OCI-LY1 (cell line): ENCODE measurements around the gene BACH2.

ENCODE experiments used
- H2AFZ ChIP-seq: fragments of 200-600 bp; sonication (generic), shearing (Covaris generic); 2 replicates; pipeline ENCODE4 v1.6.0; 2014; ENCODE audit warnings: antibody characterized with exemption, mild to moderate bottlenecking, low read length
- H3F3A ChIP-seq: fragments of 200-600 bp; sonication (generic), shearing (Covaris generic); 2 replicates; pipeline ENCODE4 v1.6.0; 2014; ENCODE audit warnings: mild to moderate bottlenecking, antibody characterized with exemption, low read length, moderate library complexity; ENCODE audit not compliant: insufficient read depth
- H3K27ac ChIP-seq: fragments of 200-600 bp; sonication (generic); 2 replicates; pipeline ENCODE4 v1.5.1; 2014; ENCODE audit warnings: low read length, mixed run types, mild to moderate bottlenecking, low read depth; ENCODE audit not compliant: poor library complexity, severe bottlenecking
- H3K27me3 ChIP-seq: fragments of 200-600 bp; sonication (generic); 2 replicates; pipeline ENCODE4 v1.6.0; 2014; ENCODE audit warnings: antibody characterized with exemption, mild to moderate bottlenecking, low read length, moderate library complexity; ENCODE audit not compliant: insufficient read depth
- H3K36me3 ChIP-seq: fragments of 200-600 bp; sonication (generic); 2 replicates; pipeline ENCODE4 v1.6.1; 2014; ENCODE audit warnings: mild to moderate bottlenecking, antibody characterized with exemption, low read length, moderate library complexity, mixed read lengths; ENCODE audit not compliant: insufficient read depth
- H3K4me1 ChIP-seq: fragments of 200-600 bp; sonication (generic); 2 replicates; pipeline ENCODE4 v1.5.1; 2014; ENCODE audit warnings: mild to moderate bottlenecking, low read length, moderate library complexity; ENCODE audit not compliant: insufficient read depth, severe bottlenecking
- H3K4me2 ChIP-seq: fragments of 200-600 bp; sonication (generic), shearing (Covaris generic); 2 replicates; pipeline ENCODE4 v1.6.1; 2014; ENCODE audit warnings: low read length
- H3K4me3 ChIP-seq: fragments of 200-600 bp; sonication (generic); 2 replicates; pipeline ENCODE4 v1.5.1; 2014; ENCODE audit warnings: low read length, low read depth, mild to moderate bottlenecking, mixed read lengths; ENCODE audit not compliant: poor library complexity, severe bottlenecking
- H3K79me2 ChIP-seq: fragments of 200-600 bp; shearing (Covaris generic); 2 replicates; pipeline ENCODE4 v1.6.1; 2016; ENCODE audit warnings: mixed run types, low read length, mixed read lengths; ENCODE audit not compliant: insufficient read depth
- H3K9ac ChIP-seq: fragments of 200-600 bp; sonication (generic), shearing (Covaris generic); 2 replicates; pipeline ENCODE4 v1.6.1; 2014; ENCODE audit warnings: mild to moderate bottlenecking, low read length, mixed read lengths
- H3K9me2 ChIP-seq: fragments of 200-600 bp; sonication (generic), shearing (Covaris generic); 2 replicates; pipeline ENCODE4 v1.6.1; 2014; ENCODE audit warnings: low read depth, mild to moderate bottlenecking, low read length, mixed read lengths
- H3K9me3 ChIP-seq: fragments of 200-600 bp; shearing (Covaris generic); 2 replicates; pipeline ENCODE4 v1.6.1; 2014; ENCODE audit warnings: low read length, mixed read lengths
- H4K20me1 ChIP-seq: fragments of 200-600 bp; sonication (generic), shearing (Covaris generic); 2 replicates; pipeline ENCODE4 v1.6.0; 2016; ENCODE audit warnings: mild to moderate bottlenecking, low read length; ENCODE audit not compliant: insufficient read depth
- EZH2 ChIP-seq: fragments of 200-600 bp; sonication (generic), shearing (Covaris generic); IDR thresholded peaks from 2 replicates; pipeline ENCODE4 v1.8.0; 2017; ENCODE audit warnings: borderline replicate concordance, mixed run types, mild to moderate bottlenecking, antibody characterized with exemption, low read length, moderate library complexity, mixed read lengths
- TF ChIP-seq, protein P1 (sequence below): fragments of 200-600 bp; sonication (generic), shearing (Covaris generic); IDR thresholded peaks from 2 replicates; pipeline ENCODE4 v1.5.1; 2017; ENCODE audit warnings: mild to moderate bottlenecking, antibody characterized with exemption, low read length, moderate library complexity, mixed read lengths

Gene BACH2

DNA sequence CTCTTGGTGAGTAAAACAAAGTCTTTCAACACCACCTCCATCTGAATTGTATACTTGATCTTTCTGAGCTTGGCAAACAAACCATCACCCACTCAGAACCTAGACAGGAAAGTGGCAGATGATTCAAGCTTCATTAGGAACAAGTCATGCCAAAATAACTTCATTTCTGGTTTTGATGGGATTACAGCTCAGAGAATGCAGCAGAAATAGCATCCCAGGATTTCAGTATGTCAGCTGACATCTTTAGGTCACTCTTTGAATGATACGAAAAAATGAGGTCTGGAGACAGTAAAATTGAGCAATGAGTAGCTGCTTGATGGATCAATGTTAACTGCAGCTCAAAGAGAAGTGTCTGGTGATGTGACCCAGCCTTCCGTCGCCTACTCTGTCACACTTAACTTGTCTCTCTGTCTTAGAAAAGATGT, 310.0 kb downstream of the BACH2 start:
- no peaks in the 10 kb centered on the region for H3F3A ChIP-seq
- H3K79me2 ChIP-seq = no peaks in the 10 kb centered on the region; the same call in 1 of the 2 replicates
- H3K9ac ChIP-seq = no peak overlapping the region
- TF ChIP-seq EZH2 = no peak
- no peaks in the 10 kb centered on the region for H4K20me1 ChIP-seq
- H3K4me2 ChIP-seq = no peak overlapping the region
- H3K9me2 ChIP-seq = no peaks in the 10 kb centered on the region
- no peak overlapping the region for H2AFZ ChIP-seq
- H3K27ac ChIP-seq = no peak overlapping the region
- no peaks in the 10 kb centered on the region for H3K27me3 ChIP-seq
- H3K4me1 ChIP-seq = no peaks in the 10 kb centered on the region
- peaks cover 90% of the 10 kb centered on the region for H3K36me3 ChIP-seq
- no peak overlapping the region for H3K4me3 ChIP-seq
- no peaks in the 10 kb centered on the region for H3K9me3 ChIP-seq

DNA sequence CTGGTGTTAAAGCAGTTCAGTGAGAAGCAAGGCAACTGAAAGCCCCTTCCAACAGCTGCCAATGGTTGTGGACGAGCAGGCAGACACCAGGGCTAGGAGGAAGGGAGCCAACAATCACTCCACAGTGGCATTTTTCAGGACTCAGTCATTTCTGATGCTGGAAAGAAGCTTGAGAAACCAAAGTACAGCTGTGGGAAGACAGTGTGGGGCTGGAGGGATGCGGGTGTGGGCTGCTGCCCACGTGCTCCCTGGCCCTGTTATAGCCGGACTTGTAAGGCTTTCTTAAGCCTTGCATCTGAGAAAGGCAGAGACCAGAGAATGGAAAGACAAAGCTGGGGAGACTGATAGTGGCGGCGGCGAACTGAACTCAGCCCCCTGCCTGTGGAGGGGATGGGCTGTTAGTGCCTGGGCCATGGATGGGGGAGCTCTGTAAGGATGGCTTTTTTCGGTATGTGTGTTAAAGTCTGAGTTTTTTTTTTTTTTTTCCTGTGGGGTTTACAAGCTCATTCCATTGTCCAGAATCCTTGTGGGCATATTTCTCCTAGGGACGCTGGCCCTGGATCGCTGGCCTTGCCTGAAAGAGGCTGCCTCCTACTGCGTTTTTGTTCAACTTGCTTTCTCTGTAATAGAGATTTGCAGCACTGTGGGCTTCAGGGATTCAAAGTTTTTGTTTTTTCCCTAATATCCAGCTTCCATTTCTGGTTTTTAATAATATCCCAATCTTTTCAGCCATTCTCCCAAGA, 310.7 kb downstream of the BACH2 start:
- Histone ChIP-seq H3K9ac (no peak overlapping the region), H3K4me2 (no peak overlapping the region), H3F3A (no peaks in the 10 kb centered on the region), H3K27me3 (no peaks in the 10 kb centered on the region), H3K27ac (no peak overlapping the region), H3K9me2 (no peaks in the 10 kb centered on the region), H3K36me3 (peaks cover 91% of the 10 kb centered on the region), H4K20me1 (no peaks in the 10 kb centered on the region), H3K79me2 (no peaks in the 10 kb centered on the region; the same call in 1 of the 2 replicates), H3K4me3 (no peak overlapping the region), H2AFZ (no peak overlapping the region), H3K9me3 (no peaks in the 10 kb centered on the region), H3K4me1 (no peaks in the 10 kb centered on the region)
- no peak for TF ChIP-seq EZH2

DNA sequence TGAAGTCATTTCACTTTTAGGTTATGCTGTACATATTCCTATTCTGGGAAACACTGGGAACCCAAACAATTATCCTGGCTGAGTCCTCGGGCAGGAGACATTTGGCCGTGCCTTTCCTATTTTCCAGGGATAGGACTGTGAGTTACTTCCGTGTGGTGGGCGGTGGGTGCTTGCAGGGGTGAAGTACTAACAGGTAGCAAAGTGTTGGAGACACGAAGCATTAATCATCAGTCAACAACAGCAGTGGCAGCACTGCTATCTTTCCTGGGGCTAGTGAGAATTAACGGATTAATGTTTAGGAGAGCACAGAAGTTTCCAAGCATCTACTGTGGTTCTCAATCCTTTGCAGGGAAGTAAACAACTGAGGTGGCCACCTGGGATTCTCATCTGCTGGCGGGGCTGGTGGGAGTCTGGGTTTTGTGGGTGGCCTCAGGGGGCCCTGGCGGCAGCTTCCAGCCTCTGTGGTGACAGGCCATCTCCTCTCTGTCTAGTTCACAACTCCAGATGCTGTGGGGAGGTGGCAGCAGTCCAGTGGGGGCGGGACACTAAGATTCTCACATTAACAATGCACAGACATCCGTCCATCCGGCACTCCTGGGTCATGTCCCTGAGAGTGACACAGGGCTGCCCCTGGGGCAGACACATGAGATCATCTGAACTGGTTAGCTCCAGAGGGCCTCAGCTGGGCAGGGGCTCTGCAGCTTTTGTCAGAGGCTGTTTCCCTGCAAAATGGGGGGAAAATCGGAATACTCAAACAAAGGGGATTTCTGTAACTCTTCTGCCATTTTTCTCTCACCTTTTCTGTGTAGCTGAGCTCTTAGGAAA, 311.5 kb downstream of the BACH2 start:
- H3K4me2 ChIP-seq = no peak overlapping the region
- H3F3A ChIP-seq = no peaks in the 10 kb centered on the region
- H3K9me3 ChIP-seq = no peaks in the 10 kb centered on the region
- no peaks in the 10 kb centered on the region for H3K9me2 ChIP-seq
- H4K20me1 ChIP-seq = no peaks in the 10 kb centered on the region
- no peaks in the 10 kb centered on the region; the same call in 1 of the 2 replicates for H3K79me2 ChIP-seq
- H3K27ac ChIP-seq = no peak overlapping the region
- no peak overlapping the region for H3K4me3 ChIP-seq
- no peaks in the 10 kb centered on the region for H3K27me3 ChIP-seq
- no peak overlapping the region for H3K9ac ChIP-seq
- no peak overlapping the region for H2AFZ ChIP-seq
- TF ChIP-seq, protein P1, sequence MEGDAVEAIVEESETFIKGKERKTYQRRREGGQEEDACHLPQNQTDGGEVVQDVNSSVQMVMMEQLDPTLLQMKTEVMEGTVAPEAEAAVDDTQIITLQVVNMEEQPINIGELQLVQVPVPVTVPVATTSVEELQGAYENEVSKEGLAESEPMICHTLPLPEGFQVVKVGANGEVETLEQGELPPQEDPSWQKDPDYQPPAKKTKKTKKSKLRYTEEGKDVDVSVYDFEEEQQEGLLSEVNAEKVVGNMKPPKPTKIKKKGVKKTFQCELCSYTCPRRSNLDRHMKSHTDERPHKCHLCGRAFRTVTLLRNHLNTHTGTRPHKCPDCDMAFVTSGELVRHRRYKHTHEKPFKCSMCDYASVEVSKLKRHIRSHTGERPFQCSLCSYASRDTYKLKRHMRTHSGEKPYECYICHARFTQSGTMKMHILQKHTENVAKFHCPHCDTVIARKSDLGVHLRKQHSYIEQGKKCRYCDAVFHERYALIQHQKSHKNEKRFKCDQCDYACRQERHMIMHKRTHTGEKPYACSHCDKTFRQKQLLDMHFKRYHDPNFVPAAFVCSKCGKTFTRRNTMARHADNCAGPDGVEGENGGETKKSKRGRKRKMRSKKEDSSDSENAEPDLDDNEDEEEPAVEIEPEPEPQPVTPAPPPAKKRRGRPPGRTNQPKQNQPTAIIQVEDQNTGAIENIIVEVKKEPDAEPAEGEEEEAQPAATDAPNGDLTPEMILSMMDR = no peak
- TF ChIP-seq EZH2 = no peak
- peaks cover 91% of the 10 kb centered on the region for H3K36me3 ChIP-seq
- no peaks in the 10 kb centered on the region for H3K4me1 ChIP-seq

DNA sequence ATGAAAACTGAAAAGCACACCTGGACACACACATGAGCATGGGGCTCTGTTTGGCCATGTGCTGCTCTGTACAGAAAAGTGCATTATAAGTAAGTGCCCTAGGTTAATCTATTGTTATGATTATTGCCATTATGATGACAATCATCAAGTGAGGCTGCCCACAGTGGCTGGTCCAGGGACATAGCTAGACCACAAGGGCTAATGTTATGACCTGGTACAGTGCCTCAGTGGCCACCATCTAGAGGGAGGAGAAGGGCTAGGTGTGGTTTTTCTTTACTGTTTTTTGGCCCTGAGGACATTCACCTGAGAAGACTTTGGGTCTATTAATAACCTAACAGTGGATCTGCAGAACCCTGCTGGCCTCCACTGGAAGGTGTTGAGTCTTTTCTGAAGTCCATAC, 316.3 kb downstream of the BACH2 start:
- Histone ChIP-seq H3K4me1 (no peaks in the 10 kb centered on the region), H4K20me1 (no peaks in the 10 kb centered on the region), H3K36me3 (peaks cover 88% of the 10 kb centered on the region)

More for the DNA sequence above, 316.3 kb downstream of the BACH2 start:
- no peaks in the 10 kb centered on the region for H3K27me3 ChIP-seq
- H3K4me3 ChIP-seq = no peak overlapping the region
- no peak overlapping the region for H3K9ac ChIP-seq
- no peak overlapping the region for H3K4me2 ChIP-seq
- H3K79me2 ChIP-seq = 0 out of 2 replicates have a peak, but pooled peaks cover 4% of the 10 kb centered on the region
- H3K9me2 ChIP-seq = no peaks in the 10 kb centered on the region
- TF ChIP-seq, protein P1 = no peak
- TF ChIP-seq EZH2 = no peak
- no peaks in the 10 kb centered on the region for H3K9me3 ChIP-seq
- no peak overlapping the region for H2AFZ ChIP-seq
- no peak overlapping the region for H3K27ac ChIP-seq
- H3F3A ChIP-seq = no peaks in the 10 kb centered on the region
